ENCODE data around the gene DUSP8.

The DUSP8 gene

DNA sequence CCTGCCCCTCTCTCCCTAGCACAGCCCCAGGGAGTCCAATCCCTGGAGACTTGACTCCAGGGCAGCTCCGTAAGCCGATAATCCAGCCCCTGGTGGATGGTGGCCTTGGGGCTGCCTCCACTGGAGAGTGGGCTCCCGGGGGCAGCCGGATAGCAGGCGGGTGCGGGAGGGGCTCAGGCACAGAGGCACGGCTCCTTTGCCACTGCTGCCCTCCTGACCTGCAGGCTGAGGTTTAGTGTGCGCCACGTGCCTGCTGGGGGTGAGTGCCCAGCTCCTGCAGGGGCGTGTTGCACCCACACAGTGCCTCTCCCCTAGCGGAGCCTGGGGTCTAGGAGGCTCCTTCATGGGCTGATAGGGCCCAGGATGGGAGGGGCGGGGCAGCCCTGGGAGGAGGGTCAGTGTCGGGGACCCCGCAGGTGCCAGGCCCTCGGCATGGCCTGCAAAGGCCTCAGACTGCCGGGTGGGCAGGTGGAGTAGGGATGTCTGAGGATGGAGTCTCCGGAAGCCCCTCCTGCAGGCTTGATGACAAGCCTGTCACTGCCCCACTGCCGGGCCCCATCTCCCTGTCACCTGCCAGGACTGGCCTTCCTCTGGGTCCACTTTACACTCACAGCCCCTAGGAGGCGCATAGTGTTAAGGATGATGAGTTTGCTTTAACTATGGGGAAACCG is 5.6 kb downstream of the DUSP8 start:
- DNase-seq (ENCODE audit: low read depth, low spot score) = no peak

DNA sequence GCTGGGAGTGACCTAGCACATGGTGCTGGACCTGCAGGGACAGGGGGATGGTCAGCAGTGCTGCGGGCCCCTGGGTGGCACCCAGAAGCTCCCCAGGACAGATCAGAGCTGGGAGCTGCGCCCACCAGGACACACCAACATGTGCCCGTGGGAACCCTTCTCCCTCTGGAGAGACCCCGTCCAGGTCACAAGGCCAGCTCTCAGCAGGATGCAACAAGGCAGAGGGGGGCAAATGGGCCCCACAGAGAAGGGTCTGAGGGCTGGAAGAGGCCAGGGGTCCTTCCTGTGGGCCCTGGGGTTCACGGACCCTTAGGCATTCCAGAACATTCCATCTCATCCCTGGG is 6.2 kb downstream of the DUSP8 start:
- no peak for DNase-seq (ENCODE audit: low read depth, low spot score)

DNA sequence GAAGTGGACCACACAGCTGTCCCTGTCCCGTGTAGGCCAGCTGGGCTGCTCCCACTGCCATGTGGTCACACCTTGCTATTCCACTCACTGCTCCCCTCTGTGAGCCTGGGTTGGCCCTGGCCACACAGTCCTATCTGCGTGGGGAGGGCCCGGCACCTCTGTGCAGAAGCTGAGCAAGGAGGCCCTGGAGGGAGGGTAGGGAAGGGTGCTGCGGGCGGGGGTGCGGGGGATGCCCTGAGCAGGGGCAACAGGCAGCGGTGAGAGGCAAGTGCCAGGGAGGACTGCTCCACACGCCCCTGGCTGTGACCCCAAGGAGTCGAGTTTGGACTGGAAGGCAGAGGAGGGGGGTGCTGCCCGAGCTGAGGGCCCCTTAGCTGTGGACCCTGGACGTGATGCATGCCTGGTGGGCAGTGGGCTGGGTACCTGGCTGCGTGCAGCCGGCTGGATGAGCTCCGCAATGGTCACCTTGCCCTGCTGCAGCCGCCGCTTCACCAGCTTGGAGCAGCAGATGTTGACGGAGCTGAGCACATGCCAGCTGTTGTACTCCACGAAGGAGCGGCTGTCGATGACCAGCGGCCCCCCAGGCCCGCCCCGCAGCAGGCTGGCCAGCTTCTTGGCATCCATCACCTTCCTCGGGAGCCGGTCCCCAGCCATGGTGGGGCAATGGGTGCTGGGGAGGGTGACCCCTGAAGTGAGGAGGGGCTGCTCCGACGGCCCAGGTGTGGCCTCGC is 6.7 kb downstream of the DUSP8 start:
- DNase-seq (ENCODE audit: low read depth, low spot score) = no peak

DNA sequence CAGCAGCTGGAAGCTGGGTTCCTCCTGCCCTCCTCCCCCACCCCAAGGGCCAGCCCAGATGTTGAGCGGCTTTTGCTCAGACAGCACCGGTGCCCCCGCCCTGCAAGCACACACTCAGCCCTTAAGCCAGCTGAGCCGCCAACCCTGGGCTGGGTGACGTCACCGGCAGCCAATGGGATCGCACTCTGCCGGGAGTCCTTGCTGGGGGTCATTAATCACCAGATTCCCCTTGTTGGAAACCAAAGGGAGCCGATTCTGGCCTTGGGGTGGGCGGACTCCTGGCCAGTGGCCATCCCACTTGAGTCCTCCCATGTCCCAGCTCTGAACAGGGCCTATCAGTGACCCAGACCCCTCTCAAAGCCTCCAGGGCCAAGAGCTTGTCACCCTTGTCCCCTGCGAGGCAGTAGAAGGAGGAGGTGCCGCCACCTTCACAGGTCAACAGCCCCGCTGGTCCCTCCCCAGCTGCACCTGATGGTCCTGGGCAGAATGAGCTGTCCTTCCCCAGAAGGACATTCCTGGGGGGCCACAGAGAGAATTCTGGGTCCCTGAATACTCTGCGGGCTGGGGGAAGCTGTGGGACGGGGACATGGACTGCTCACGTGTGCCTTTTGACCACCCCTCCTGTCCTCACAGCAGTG is 7.4 kb downstream of the DUSP8 start:
- peak; percentile 24 for DNase-seq (ENCODE audit: low read depth, low spot score)

DNA sequence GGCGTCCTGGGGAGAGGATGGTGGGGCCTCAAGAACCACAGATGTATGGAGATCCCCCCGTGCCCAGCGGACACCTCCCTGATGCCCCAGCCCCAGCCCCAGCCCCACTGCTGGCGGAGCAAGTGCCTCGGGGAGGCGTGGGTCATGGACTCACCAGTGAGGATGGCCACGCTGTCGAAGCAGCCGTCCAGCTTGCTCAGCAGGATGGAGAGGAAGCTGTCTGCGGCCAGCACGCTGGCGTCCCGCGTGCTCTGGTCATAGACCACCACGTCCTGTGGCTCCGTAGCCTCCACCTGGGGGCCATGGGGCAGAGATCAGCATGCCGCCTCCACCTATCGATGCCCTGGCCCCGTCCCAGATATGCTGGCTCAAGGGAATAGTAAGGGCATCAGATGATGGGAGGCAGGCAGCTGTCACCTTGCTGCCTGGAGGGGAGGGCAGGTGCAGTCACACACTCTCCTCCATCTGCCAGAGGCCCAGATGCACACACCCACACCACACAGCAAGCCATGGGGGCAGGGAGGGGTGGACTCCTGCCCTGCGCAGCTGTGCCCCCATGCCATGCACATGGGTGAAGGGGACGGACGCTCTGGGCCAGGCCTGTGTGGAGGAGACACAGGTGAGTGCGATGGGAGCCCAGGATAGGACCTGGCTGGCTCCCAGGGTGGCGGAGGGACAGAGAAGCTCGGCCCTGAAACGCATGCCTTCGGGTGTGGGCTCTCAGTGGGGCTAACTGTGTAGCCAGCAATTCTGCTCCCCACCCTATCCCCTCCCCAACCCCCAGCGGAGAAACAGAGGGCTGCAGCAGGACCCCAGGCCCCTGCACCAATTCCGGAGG is 8.2 kb downstream of the DUSP8 start:
- no peak for DNase-seq (ENCODE audit: low read depth, low spot score)

DNA sequence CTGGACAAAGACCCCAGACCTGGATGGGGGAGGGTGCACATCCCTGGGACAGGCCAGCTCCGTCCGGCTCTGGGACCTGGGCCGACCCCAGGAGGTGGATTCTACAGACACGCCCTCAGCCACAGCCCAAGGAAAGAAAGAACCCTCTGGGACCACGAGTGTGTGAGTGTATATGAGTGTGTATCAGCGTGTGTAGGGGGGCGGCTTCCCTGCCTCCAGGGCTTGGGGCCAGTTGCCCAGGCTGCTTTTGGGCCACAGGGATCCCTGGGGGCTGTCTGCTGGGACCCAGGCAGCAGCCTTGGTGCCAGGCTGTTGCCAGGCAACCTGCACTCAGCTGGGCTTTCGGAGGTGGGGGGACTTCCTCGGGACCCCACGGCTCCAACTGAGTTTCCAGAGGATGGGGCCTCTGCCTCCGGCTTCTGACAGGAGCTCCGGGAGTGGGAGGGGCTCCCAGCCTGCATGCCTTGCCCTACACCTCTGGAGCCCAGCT is 8.9 kb downstream of the DUSP8 start:
- no peak for DNase-seq (ENCODE audit: low read depth, low spot score)

DNA sequence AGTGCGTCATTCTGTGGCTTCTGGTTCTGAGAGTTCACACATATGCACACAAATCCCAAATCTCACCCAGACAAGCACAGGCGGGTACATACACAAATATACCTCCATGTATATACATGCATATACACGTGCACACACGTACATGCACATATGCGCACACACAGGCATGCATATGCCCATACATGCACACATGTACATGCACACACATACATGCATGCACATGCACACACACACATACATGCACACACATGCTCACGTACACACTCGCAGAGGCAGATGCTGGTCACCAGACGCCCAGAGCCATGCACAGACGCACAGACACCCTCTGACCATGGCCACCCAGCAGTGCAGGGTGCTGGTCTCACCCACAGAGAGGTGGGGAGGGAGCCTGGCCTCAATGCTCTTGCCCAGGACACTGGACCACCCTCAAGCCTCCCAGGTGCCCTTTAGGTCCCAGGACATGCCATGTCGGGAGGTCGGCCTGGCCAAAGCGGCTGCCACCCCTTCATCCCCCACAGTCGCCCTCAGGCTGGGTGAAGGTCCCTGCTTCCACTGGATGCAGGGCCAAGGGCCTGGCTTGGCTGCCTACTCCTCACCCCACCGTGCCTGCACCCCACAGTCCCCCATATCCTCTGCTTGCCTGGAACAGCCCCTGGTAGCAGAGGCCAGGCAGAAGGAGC is 9.5 kb downstream of the DUSP8 start:
- DNase-seq (ENCODE audit: low read depth, low spot score) = no peak

DNA sequence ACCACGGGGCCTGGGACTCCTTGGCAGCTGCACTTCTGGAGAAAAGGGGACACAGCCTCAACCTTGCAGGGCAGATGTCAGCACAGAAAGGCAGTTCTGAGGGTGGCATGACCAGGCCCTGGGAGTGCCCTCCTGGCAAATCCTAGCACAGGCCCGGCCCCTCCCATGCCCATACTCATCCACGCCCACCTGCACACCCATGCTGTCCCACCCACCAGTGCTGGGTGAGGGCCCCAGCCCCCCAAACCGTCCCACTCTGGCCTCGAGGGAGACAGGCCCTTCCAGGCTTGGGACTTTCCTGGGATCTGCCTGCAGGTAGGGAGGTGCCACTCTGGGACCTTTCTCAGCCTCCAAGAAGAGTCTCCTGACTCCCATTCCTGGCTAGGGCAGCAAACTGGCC is 10.1 kb downstream of the DUSP8 start:
- no peak for DNase-seq (ENCODE audit: low read depth, low spot score)

DNA sequence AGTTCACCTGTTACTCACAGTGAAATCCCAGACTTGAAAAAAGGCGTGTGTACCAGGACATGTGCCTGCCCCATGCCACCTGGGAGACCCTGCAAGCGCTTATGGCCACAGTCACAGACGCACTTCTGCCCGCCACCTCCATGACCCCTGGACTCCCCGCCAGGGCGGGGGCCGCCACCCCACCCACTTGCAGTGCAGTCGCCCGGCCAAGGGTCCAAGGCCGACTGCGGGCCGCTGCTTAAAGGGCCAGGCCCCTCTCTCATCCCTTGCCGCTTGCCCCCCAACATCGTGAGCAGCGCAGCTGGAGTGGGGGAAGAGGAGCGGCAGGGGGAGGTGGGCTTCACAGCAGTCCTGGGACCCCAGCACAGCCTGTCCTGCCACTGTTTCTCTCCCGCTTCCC is 10.8 kb downstream of the DUSP8 start:
- DNase-seq (ENCODE audit: low read depth, low spot score) = no peak

DNA sequence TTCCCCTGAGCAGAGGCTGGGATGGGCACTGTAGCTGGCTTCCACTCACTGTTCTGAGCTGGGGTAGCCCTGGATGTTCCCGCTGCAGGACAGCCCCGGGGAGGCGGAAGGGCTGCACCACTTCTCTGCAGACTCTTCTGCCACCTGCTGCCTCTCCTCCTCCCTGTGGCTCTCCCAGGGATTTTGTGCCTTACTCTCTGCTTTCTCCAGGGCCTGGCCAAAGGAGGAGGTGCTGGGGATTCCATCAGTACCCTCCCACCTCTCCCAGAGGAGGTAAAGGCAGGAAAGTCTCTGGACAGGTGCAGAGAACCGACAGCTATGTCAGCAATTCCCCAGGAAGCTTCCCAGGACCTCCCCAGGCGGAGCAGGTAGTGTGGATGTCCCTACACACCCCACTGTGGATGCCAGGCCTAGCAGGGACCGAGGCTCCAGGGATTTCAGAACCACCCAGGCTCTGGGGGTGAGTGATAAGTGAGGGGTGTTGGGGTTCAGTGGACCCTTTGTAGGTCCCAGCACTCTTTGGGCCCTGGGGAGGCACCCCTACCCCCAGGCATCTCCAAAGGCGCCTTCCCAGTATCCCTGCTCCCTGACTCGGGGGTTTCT is 11.3 kb downstream of the DUSP8 start:
- no peak for DNase-seq (ENCODE audit: low read depth, low spot score)

DNA sequence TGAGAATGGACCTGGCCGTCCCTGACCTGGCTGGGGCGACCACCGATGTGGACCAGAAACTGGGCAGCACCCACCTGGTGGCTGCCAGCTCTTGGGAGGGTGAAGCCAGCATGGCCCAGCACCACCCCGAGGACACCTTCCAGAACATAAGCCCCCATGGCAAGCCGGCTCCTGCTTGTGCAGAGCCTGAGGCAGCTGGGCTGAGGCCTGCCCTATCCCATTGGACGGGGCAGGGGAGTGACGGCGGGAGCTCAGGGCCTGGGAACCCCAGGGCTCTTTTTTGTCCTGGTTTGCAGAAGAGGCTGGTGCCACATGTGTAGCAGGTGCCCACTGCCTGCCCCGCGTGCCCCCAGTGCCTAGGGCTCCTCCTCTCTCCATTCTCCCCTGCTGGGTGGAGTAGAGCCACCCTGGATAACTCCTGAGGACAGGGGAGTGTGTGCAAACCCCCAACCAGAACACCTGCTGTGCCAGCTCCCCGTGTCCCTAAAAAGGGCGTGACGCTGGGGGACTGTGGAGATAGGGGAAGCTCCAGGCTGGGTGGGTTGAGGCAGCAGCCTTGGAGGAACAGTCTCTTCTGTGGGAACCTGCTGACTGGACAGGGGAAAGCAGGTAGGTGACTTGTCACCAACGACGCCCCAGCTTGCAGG is 11.9 kb downstream of the DUSP8 start:
- no peak for DNase-seq (ENCODE audit: low read depth, low spot score)

DNA sequence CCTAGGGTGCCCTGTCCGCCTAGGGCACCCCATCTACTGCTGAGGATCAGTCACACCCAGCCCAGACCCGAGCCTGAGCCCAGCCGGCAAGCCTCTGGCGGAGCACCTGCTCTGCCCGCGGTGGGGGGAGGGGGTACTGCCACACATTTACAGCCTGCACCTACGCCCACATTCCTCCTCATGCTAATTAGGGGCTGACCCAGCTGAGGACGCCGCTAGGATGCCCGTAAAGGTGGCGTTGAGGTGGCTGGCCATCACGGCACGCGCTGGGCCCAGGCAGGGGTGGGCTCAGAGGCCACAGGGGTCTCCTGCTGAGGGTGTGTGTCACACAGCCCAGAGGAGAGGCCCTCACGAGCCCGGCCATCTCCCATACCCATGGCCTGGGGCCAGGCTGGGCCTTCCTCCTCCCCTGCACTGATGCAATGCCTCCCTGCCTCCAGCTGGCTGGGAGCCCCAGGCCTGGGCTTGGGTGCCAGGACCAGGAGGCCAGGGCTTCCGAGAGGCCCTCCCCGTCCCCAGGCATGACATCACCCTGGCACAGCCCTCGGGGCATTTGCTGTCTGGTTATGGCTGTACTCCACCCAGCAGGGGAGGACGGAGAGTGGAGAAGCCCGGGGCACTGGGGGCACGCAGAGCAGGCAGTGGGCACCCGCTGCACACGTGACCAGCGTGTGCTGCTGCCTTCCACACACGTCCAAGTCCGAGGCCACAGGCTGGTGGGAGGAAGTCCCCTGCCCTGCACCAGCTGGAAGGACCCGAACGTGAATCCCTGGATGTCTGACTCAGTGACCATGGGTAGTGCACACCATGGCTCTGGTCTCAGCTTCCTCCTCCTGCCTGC is 12.7 kb downstream of the DUSP8 start:
- no peak for DNase-seq (ENCODE audit: low read depth, low spot score)

DNA sequence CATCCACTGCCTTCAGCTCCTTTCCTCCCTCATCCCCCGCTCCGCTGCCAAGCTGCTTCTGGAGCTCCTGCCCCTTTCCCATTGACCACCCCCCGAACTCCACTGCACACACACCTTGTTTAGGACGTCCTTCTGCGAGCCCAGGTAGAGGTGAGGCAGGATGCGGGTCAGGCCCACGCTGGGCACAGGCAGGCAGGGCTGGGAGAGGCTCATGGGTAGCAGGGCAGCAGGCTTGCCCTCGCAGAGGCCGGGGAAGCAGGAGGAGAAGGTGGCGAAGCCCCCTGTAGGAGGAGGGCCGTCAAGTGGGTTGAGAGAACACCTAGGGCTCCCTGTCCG is 13.3 kb downstream of the DUSP8 start:
- DNase-seq (ENCODE audit: low read depth, low spot score) = no peak

DNA sequence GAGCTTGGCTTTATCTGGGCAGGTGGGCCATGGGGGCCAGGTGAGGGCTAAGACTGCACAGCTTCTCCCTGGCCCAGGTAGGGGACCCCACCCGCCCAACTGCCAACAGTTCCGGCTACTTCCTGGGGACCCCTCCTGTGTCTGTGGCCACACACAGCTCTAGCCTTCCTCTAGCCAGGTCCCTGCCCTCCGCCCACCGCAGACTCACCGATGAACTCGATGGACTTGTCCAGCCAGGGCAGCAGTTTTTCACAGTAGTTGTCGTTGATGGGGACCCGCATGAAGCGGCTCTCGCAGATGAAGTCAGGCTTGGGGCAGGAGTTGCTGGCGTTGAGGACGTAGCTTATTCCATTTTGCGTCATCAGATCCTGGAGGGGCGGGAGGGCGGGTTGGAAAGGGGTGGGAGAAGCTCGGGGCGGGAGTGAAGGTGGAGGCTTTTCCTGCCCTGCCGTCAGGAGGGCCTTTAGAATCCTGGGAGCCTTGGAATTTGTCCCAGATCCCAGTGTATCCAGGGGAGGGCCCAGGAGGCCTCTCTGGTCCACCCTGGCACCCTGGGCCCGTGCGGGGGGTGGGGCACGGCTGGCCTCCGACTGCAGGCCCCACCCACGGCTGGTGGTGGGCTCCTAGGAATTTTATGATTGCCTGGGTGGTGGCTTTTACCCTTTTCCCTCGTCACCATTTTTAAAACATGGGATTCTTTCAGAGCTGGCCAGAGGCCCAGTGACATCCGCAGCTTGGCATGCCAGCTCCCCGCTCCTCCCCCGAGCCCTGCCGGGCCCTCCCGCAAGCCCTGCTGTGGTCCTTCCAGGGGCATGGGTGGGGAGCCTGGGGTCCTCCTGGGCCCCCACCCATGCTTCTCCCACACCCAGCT is 13.9 kb downstream of the DUSP8 start:
- no peak for DNase-seq (ENCODE audit: low read depth, low spot score)

DNA sequence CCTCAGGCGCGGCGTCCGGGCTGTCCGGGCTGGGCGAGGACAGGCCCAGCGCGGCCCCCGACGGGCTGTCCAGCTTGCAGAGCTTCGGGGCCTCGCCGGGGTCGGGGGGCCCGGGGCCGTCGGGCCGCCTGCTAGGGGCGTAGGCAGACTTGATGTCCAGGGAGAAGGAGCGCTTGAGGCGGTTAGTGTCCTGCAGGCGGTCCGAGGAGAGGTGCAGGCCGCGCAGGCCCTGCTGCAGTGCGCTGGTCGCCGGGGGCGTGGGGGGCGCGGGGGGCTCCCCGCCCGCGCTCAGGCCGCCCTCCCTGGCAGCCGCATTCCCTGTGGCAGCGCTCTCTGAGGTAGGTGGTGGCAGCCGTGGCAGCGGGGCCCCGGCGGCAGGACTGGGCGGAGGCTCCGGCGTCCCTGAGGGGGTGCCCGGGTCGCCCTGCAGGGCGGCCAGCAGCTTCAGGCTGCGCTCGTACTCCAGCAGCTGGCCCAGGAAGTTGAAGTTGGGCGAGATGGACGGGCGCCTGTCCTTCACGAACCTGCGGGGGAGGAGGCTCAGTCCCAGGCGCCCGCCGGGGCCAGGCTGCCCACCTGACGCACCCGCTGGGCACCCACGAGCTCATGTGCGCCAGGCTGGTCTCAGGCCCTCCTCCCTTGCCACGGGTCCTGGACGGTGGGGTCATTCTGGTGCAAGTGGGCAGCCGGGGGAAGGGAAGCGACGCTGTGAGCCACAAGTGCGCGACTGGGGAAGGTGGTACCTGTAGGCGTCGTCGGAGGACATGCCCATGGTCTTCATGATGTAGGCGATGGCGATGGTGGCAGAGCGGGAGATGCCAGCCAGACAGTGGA is 14.8 kb downstream of the DUSP8 start:
- DNase-seq (ENCODE audit: low read depth, low spot score) = no peak

DNA sequence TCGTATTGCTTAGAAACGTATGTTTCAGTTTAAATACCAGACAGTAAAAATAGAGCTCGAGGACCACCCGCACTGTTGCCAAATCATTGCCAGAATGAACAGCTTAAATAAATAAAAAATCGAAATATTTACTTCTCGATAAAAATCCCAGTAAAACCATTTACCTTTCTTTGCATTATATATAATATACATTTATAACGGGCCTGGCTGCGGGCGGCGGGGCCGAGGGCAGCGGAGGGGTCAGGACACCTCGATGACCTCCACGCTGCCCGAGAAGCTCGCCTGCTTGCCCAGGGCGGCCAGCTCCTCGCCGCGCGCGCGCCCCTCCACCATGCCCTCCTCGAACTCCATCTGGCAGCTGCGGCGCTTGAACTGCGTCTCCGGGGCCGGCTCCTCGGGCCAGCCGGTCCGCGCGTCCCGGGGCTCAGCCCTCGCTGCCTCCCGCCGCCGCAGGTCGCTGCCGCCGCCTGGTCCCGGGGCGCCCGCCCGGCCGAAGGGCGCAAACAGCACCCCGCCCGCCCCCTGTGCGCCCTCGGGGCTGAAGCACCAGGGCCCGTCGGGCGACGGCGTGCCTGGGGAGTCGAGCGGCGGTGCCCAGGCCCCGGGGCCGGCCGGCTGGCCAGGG is 15.7 kb downstream of the DUSP8 start:
- no peak for DNase-seq (ENCODE audit: low read depth, low spot score)

DNA sequence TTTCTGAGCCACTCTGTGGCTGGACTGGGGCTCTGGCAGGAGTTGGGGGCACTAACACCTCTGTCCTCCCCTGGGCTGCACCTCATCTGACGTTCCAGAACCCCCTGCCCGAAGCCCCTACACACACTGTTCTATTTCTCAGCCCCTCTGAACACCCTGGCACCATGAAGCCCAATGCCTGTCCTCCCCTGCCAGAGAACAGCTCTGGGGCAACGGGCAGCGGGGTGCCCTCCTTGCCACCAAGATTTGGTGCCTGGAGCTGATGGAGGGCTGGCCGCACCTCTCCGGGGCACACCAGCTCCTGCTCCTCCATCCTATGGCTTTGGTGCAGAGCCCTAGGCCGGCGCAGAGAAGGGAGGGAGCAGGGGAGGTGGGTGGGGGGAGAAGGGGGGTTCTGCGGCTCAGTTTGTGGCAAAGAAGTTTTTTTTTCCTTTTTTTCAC is 16.3 kb downstream of the DUSP8 start:
- DNase-seq (ENCODE audit: low read depth, low spot score) = no peak
